ENCODE results near the gene EML1. TPM values are rescaled to one million over a fixed set of nuclear protein-coding genes. Genes with fewer than 3 reads are reported as not detected.
A peak's percentile ranks its signal among the peaks of the same experiment; 100 is the strongest.

EML1 gene
- total RNA-seq, 3 donors from 2014 or later: 0.86 to 2.4 (median 1.3) TPM

- peak in 1 of 2 donors; percentile 38 for ATAC-seq
- Mint-ChIP-seq H3K4me3 (no peak overlapping the region), H3K9me3 (no peaks in the 10 kb centered on the region), H3K36me3 (ENCODE audit: insufficient read depth) (no peaks in the 10 kb centered on the region), H3K27me3 (ENCODE audit: low read depth) (peaks cover 57% of the 10 kb centered on the region), H3K4me1 (ENCODE audit: low read depth) (no peaks in the 10 kb centered on the region)
- no peak for DNase-seq
Observed at GRCh38 chr14:99831903-99832685, 38.9 kb downstream of the EML1 start.

- H3K36me3 Mint-ChIP-seq (ENCODE audit: insufficient read depth): no peaks in the 10 kb centered on the region
Observed at GRCh38 chr14:99837822-99838221, 44.6 kb downstream of the EML1 start.

GRCh38 chr14:99838639-99839134 is 45.5 kb downstream of the EML1 start:
- no peak overlapping the region for H3K4me3 Mint-ChIP-seq
- no peaks in the 10 kb centered on the region for H3K9me3 Mint-ChIP-seq
- no peaks in the 10 kb centered on the region for H3K36me3 Mint-ChIP-seq (ENCODE audit: insufficient read depth)
- H3K4me1 Mint-ChIP-seq (ENCODE audit: low read depth): no peaks in the 10 kb centered on the region
- ATAC-seq (no peak), DNase-seq (no peak)
- H3K27me3 Mint-ChIP-seq (ENCODE audit: low read depth): peaks cover 62% of the 10 kb centered on the region

More at GRCh38 chr14:99837822-99838221, 44.6 kb downstream of the EML1 start:
- Mint-ChIP-seq H3K9me3 (no peaks in the 10 kb centered on the region), H3K4me3 (no peak overlapping the region), H3K27me3 (ENCODE audit: low read depth) (peaks cover 67% of the 10 kb centered on the region), H3K4me1 (ENCODE audit: low read depth) (no peaks in the 10 kb centered on the region)
- DNase-seq (no peak), ATAC-seq (no peak)

GRCh38 chr14:99839696-99840095 is 46.5 kb downstream of the EML1 start:
- Mint-ChIP-seq H3K4me1 (ENCODE audit: low read depth) (no peaks in the 10 kb centered on the region), H3K27me3 (ENCODE audit: low read depth) (peaks cover 59% of the 10 kb centered on the region), H3K36me3 (ENCODE audit: insufficient read depth) (no peaks in the 10 kb centered on the region), H3K9me3 (no peaks in the 10 kb centered on the region), H3K4me3 (no peak overlapping the region)
- DNase-seq (no peak), ATAC-seq (no peak)

GRCh38 chr14:99840265-99840664 is 47.1 kb downstream of the EML1 start:
- no peaks in the 10 kb centered on the region for H3K4me1 Mint-ChIP-seq (ENCODE audit: low read depth)
- H3K4me3 Mint-ChIP-seq: no peak overlapping the region
- DNase-seq (no peak), ATAC-seq (no peak)
- H3K27me3 Mint-ChIP-seq (ENCODE audit: low read depth): peaks cover 59% of the 10 kb centered on the region
- H3K36me3 Mint-ChIP-seq (ENCODE audit: insufficient read depth): no peaks in the 10 kb centered on the region
- no peaks in the 10 kb centered on the region for H3K9me3 Mint-ChIP-seq

- Mint-ChIP-seq H3K4me3 (no peak overlapping the region), H3K36me3 (ENCODE audit: insufficient read depth) (no peaks in the 10 kb centered on the region), H3K9me3 (no peaks in the 10 kb centered on the region), H3K4me1 (ENCODE audit: low read depth) (no peaks in the 10 kb centered on the region), H3K27me3 (ENCODE audit: low read depth) (peaks cover 53% of the 10 kb centered on the region)
- DNase-seq (no peak), ATAC-seq (no peak)
Observed at GRCh38 chr14:99840774-99841305, 47.6 kb downstream of the EML1 start.

GRCh38 chr14:99841436-99842071 is 48.3 kb downstream of the EML1 start:
- Mint-ChIP-seq H3K9me3 (no peaks in the 10 kb centered on the region), H3K36me3 (ENCODE audit: insufficient read depth) (no peaks in the 10 kb centered on the region), H3K4me3 (no peak overlapping the region), H3K4me1 (ENCODE audit: low read depth) (no peaks in the 10 kb centered on the region), H3K27me3 (ENCODE audit: low read depth) (peaks cover 48% of the 10 kb centered on the region)
- DNase-seq: no peak
- no peak for ATAC-seq

GRCh38 chr14:99842141-99842540 is 48.9 kb downstream of the EML1 start:
- Mint-ChIP-seq H3K36me3 (ENCODE audit: insufficient read depth) (no peaks in the 10 kb centered on the region), H3K27me3 (ENCODE audit: low read depth) (peaks cover 46% of the 10 kb centered on the region), H3K4me3 (no peak overlapping the region), H3K9me3 (peaks cover 3% of the 10 kb centered on the region), H3K4me1 (ENCODE audit: low read depth) (no peaks in the 10 kb centered on the region)
- DNase-seq (no peak), ATAC-seq (no peak)

- Mint-ChIP-seq H3K27me3 (ENCODE audit: low read depth) (peaks cover 28% of the 10 kb centered on the region), H3K4me3 (no peak overlapping the region), H3K9me3 (peaks cover 10% of the 10 kb centered on the region), H3K4me1 (ENCODE audit: low read depth) (no peaks in the 10 kb centered on the region), H3K36me3 (ENCODE audit: insufficient read depth) (no peaks in the 10 kb centered on the region)
- ATAC-seq: no peak
- no peak for DNase-seq
Observed at GRCh38 chr14:99846808-99847207, 53.6 kb downstream of the EML1 start.

- Mint-ChIP-seq H3K27me3 (ENCODE audit: low read depth) (peaks cover 27% of the 10 kb centered on the region), H3K9me3 (peaks cover 10% of the 10 kb centered on the region), H3K36me3 (ENCODE audit: insufficient read depth) (no peaks in the 10 kb centered on the region), H3K4me1 (ENCODE audit: low read depth) (no peaks in the 10 kb centered on the region), H3K4me3 (no peak overlapping the region)
- no peak for ATAC-seq
- no peak for DNase-seq
Observed at GRCh38 chr14:99850709-99851108, 57.5 kb downstream of the EML1 start.

- Mint-ChIP-seq H3K4me3 (no peak overlapping the region), H3K4me1 (ENCODE audit: low read depth) (no peaks in the 10 kb centered on the region), H3K36me3 (ENCODE audit: insufficient read depth) (no peaks in the 10 kb centered on the region), H3K9me3 (peaks cover 4% of the 10 kb centered on the region), H3K27me3 (ENCODE audit: low read depth) (peaks cover 26% of the 10 kb centered on the region)
- ATAC-seq (no peak), DNase-seq (no peak)
Observed at GRCh38 chr14:99852578-99852977, 59.4 kb downstream of the EML1 start.

GRCh38 chr14:99853206-99853605 is 60.0 kb downstream of the EML1 start:
- no peaks in the 10 kb centered on the region for H3K4me1 Mint-ChIP-seq (ENCODE audit: low read depth)
- DNase-seq: no peak
- no peak for ATAC-seq
- no peaks in the 10 kb centered on the region for H3K9me3 Mint-ChIP-seq
- H3K36me3 Mint-ChIP-seq (ENCODE audit: insufficient read depth): no peaks in the 10 kb centered on the region
- H3K27me3 Mint-ChIP-seq (ENCODE audit: low read depth): peaks cover 26% of the 10 kb centered on the region
- no peak overlapping the region for H3K4me3 Mint-ChIP-seq

GRCh38 chr14:99854831-99855230 is 61.6 kb downstream of the EML1 start:
- Mint-ChIP-seq H3K4me1 (ENCODE audit: low read depth) (no peaks in the 10 kb centered on the region), H3K27me3 (ENCODE audit: low read depth) (peaks cover 25% of the 10 kb centered on the region), H3K4me3 (no peak overlapping the region), H3K9me3 (no peaks in the 10 kb centered on the region), H3K36me3 (ENCODE audit: insufficient read depth) (no peaks in the 10 kb centered on the region)
- ATAC-seq (no peak), DNase-seq (no peak)

GRCh38 chr14:99855271-99855670 is 62.1 kb downstream of the EML1 start:
- no peaks in the 10 kb centered on the region for H3K9me3 Mint-ChIP-seq
- no peaks in the 10 kb centered on the region for H3K36me3 Mint-ChIP-seq (ENCODE audit: insufficient read depth)
- H3K4me1 Mint-ChIP-seq (ENCODE audit: low read depth): no peaks in the 10 kb centered on the region
- H3K27me3 Mint-ChIP-seq (ENCODE audit: low read depth): peaks cover 22% of the 10 kb centered on the region
- H3K4me3 Mint-ChIP-seq: no peak overlapping the region
- DNase-seq: no peak
- ATAC-seq: no peak

GRCh38 chr14:99857551-99857950 is 64.3 kb downstream of the EML1 start:
- no peaks in the 10 kb centered on the region for H3K36me3 Mint-ChIP-seq (ENCODE audit: insufficient read depth)
- H3K4me1 Mint-ChIP-seq (ENCODE audit: low read depth): no peaks in the 10 kb centered on the region
- H3K9me3 Mint-ChIP-seq: no peaks in the 10 kb centered on the region
- ATAC-seq (no peak), DNase-seq (no peak)
- peaks cover 25% of the 10 kb centered on the region for H3K27me3 Mint-ChIP-seq (ENCODE audit: low read depth)
- H3K4me3 Mint-ChIP-seq: no peak overlapping the region

Data from activated T-cell treated with anti-CD3 and anti-CD28 coated beads, Interleukin-2, amount 50 U/mL, for 4 hours (primary cell).